Esophagus squamous epithelium (tissue), 4 donors: ENCODE measurements around the gene PPM1G.

Source experiments
- POLR2A ChIP-seq, 4 donors: fragments of 450-650 bp; IDR thresholded peaks; one replicate each; pipeline ENCODE4 v1.6.1; 2017; ENCODE audit warnings: antibody characterized with exemption in 4 of 4, mild to moderate bottlenecking in 4 of 4, moderate library complexity in 3 of 4
- TF ChIP-seq, protein P1 (sequence below), 6 experiments: fragments of 450-650 bp in 4 of 6; fragments of 200-600 bp in 2 of 6; sonication (generic) in 2 of 6; IDR thresholded peaks; one replicate each; pipeline ENCODE4 v1.5.1; 2016 to 2019; ENCODE audit warnings: antibody characterized with exemption in 6 of 6, mild to moderate bottlenecking in 4 of 6, moderate library complexity in 4 of 6

DNA sequence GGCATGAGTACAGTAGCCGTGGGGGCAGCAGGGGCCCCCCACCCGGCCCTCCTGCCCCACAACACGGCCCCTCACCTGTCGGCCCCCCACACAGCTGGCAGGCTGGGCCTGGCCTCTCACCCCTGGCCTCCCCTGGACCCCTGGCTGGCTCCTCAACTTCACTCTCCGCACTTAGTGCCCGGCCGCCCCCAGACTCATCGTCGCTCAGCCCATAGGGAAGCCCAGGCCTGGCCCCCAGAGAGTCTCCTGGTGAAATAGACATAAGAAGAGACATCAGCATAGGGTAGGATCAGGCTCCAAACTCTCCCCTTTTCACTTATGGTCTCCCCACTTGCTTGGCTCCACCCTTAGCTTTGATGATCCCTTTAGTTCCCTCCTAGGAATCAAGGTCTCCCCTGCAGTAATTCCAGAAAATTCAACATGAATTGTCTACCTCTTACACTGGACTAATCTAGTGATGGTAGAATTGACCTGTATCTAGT, 30.5 kb downstream of the PPM1G start:
- TF ChIP-seq, protein P1, sequence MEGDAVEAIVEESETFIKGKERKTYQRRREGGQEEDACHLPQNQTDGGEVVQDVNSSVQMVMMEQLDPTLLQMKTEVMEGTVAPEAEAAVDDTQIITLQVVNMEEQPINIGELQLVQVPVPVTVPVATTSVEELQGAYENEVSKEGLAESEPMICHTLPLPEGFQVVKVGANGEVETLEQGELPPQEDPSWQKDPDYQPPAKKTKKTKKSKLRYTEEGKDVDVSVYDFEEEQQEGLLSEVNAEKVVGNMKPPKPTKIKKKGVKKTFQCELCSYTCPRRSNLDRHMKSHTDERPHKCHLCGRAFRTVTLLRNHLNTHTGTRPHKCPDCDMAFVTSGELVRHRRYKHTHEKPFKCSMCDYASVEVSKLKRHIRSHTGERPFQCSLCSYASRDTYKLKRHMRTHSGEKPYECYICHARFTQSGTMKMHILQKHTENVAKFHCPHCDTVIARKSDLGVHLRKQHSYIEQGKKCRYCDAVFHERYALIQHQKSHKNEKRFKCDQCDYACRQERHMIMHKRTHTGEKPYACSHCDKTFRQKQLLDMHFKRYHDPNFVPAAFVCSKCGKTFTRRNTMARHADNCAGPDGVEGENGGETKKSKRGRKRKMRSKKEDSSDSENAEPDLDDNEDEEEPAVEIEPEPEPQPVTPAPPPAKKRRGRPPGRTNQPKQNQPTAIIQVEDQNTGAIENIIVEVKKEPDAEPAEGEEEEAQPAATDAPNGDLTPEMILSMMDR (IDR thresholded peaks at IDR 0.05), result no peak
- TF ChIP-seq POLR2A (IDR thresholded peaks at IDR 0.05), result peak in 1 of 4 donors; percentile 5
